ENCODE measurements around the gene C20orf204.

- TF ChIP-seq POLR2AphosphoS5 (IDR thresholded peaks at IDR 0.05) = no peak
- TF ChIP-seq CTCF (IDR thresholded peaks at IDR 0.05) = no peak
- TF ChIP-seq POLR2A (IDR thresholded peaks at IDR 0.05; ENCODE audit: low read depth) = no peak
- TF ChIP-seq EP300 (IDR thresholded peaks at IDR 0.05) = no peak
These were observed 36.6 kb downstream of the C20orf204 start for GRCh38 chr20:64072498-64073063.

Data from esophagus muscularis mucosa (tissue), 4 donors.